ENCODE data around the gene ANKFY1.
"Not testable (repeated sequence)": the region's sequence is repeated elsewhere in the genome, so short reads cannot be mapped to it uniquely, and the experiment has no call there.

The ANKFY1 gene

DNA sequence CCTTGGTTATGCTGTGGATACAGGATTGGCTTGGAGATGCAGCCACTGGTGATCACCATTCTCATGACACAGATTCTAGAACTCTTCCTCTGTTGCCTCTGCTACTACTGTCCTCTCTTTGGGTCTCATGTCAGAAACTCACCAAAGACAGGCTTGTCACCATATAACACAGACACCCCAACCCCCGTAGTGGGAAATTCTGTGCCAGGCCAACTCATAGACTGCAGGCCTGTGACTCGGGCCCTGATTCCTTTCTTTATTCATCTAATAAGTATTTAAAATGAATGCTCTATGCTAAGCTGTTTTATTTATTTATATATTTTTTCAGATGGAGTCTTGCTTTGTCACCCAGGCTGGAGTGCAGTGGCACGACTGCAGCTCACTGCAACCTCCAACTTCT lies 111.3 kb downstream of the ANKFY1 start:
- DNase-seq: no peak

GRCh38 chr17:4150096-4150495 lies 113.7 kb downstream of the ANKFY1 start:
- DNase-seq: no peak

- DNase-seq: no peak
These were observed 115.0 kb downstream of the ANKFY1 start for GRCh38 chr17:4148611-4149308.

DNA sequence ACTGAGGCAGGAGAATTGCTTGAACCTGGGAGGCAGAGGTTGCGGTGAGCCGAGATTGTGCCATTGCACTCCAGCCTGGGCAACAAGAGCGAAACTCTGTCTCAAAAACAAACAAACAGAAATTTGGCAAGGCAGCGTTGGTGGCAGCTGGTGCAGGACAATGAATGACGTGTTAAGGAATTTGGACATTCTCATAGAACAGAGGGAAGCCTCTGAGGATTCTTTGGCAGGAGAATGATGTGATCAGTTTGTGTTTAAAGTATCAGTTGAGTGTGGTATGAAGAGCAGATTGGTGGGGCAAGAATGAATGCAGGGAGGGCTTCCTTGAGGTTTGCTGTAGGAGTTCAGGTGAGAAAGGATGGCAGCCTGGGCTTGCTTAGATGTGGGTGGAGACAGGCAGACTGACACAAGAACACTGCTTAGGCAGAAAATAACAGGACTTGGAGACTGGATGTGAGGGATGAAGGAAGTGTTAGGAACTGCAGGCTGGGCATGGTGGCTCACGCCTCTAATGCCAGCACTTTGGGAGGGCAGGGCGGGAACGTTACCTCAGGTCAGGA lies 115.9 kb downstream of the ANKFY1 start:
- no peak for DNase-seq

- DNase-seq: no peak
These were observed 117.1 kb downstream of the ANKFY1 start for GRCh38 chr17:4146641-4147040.

DNA sequence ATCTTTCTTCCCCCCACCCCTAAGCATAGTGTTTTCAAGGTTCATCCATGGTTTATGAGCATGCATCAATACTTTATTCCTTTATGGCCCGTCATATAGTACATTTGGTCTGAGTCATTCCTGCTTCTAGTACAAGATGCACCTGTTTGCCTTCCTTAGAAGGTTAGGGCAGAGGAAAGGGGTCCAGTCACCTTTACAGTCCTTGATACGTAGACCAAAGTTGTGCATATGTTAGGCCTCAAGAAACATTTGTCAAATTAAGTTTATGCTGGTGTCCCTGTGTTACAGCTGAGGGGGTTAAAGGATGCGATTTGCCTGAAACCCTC lies 119.4 kb downstream of the ANKFY1 start:
- DNase-seq: no peak

DNA sequence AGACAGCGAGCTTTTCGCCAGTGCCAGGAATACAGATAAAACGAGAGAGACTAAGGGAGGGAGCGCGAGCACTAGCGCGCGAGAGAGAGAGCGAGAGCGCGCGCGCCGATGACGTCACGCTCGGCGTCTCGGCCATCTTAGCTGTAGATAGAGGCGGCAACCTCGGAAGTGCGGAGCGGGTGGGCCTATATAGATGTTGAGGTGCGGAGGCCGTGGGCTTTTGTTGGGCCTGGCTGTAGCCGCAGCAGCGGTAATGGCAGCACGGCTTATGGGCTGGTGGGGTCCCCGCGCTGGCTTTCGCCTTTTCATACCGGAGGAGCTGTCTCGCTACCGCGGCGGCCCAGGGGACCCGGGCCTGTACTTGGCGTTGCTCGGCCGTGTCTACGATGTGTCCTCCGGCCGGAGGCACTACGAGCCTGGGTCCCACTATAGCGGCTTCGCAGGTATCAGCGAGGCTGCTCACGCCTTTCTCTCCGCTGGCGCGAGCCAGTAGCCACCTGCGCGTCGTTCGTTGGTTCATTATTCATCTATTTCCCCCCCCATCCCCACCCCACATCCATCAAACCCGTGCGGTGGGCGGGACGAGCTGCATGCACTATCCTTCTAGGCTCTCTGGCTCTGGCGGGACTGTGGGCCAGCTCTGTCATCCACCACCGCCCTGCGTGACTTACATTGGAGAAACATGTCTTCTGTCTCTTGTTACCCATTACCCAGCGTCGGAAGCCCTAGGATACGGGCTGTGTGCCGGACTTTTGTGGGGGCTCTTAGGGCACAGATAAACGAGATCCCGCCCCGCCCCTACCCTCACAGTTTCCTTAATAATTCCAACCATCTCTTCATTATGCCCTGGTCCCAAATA lies 120.0 kb downstream of the ANKFY1 start:
- DNase-seq: peak; percentile 66

DNA sequence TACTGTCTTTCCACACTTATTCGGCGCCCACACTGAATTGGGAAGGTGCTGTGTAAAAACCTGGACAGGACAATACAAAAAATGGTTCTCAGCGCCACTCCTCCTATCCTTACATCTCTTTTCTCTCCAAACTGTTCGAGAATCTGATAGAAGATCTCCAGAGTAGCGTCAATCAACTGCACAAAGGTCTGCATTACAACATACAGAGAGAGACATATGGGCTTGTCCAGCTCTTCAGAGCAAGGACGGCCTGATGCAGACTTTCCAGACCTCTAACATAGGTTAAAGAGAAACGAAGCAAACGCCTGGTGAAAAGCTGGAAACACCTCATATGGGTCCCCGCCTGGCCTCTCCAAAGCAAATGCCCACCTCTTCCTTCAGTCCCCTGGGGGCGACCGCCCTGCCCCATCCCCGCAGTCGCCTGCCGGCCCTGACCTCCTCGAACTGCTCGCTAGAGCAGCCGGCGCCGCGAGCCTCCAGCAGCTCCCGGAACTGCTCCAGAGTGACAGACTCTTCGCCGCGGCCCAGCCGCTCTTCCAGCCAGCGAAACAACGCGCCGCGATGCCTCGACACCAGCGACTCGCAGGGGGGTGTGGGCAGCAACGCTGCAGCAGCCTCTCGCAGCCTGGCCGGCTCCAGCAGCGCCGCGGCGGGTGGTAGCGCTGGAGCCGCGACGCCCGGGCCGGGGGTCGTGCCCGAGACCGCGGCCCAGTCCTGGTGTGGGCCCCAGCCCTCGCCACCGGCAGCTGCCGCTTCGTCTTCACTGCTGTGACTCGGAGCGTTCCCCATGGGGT lies 121.5 kb downstream of the ANKFY1 start:
- DNase-seq: no peak

DNA sequence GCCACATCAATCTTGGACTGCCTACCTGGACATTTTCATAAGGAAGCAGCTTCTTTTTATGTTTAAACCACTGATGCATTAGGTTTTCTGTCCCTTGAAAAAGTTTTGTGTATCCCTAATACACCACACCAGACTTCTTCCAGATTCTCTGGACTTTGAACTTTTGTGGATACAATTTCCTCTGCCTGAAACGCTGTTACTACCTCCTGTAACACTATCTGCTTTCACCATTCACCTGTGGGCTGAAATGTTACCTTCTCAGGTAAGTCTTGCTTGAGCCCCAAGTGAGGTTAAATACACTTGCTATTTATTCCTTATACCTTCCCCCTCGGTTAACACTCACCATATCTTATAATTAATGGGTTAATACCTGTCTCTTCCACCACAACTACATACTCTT lies 123.7 kb downstream of the ANKFY1 start:
- DNase-seq: no peak

DNA sequence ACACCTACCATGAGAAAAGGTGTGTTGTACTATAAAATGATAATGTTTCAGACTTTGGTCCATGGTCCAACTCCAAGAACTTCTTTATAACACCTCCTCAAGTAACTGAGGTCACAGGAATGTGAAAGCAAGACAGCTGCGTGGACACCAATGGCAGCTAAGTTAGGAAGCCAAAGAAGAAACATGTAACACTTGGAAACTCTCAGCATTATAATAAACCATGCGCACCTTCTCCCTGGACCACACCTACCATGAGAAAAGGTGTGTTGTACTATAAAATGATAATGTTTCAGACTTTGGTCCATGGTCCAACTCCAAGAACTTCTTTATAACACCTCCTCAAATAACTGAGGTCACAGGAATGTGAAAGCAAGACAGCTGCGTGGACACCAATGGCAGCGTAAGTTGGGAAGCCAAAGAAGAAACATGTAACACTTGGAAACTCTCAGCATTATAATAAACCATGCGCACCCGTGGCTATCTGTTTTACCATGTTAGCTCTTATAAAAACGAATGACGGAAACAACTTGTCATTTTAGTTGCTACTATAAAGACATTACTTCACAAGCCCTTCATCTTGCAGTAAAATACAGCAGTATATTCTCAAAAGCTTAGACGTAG lies 124.8 kb downstream of the ANKFY1 start:
- DNase-seq: not testable (repeated sequence)

GRCh38 chr17:4136373-4136772 lies 127.4 kb downstream of the ANKFY1 start:
- no peak for DNase-seq

- DNase-seq: no peak
These were observed 128.3 kb downstream of the ANKFY1 start for GRCh38 chr17:4135489-4135888.

GRCh38 chr17:4134721-4135120 lies 129.1 kb downstream of the ANKFY1 start:
- no peak for DNase-seq

- no peak for DNase-seq
These were observed 133.1 kb downstream of the ANKFY1 start for GRCh38 chr17:4130715-4131114.

DNA sequence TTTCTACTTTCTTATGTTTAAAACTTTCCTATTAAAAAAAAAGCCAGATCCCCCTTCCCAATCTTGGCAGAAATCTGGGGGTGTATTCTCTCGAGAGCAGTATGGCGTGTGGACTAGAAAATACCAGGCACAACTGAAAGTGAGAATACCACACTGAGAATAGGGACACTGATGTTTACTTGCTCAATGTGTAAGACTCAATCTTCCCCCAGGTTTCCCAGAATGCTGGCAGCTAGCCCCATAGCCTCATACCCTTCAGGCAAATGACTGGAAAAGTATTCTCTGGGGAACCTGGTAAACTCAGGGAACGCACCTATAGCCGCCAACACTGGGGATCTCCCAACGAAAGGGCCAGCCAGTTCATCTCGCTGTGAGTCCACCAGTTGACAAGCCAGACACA lies 136.2 kb downstream of the ANKFY1 start:
- no peak for DNase-seq

- DNase-seq: no peak
These were observed 138.2 kb downstream of the ANKFY1 start for GRCh38 chr17:4125552-4125951.

DNA sequence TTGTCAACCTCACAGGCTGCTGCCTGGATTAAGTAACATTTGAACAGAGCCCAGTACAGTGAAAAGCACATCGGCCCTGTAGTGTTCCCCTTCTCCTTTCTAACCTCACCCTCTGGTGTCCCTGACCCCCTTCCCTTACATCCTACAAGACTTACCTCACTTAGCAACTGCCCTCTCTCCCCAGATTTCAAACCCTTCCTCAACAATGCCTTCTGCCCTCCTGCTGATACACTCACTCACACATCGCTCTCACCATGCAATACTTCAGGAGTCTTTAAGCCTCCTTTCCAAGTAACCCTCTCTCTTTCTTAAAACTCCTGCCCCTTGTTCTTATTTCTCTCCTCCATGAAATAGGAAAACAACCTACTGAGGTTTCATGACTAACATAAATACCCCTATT lies 138.8 kb downstream of the ANKFY1 start:
- DNase-seq: no peak

DNA sequence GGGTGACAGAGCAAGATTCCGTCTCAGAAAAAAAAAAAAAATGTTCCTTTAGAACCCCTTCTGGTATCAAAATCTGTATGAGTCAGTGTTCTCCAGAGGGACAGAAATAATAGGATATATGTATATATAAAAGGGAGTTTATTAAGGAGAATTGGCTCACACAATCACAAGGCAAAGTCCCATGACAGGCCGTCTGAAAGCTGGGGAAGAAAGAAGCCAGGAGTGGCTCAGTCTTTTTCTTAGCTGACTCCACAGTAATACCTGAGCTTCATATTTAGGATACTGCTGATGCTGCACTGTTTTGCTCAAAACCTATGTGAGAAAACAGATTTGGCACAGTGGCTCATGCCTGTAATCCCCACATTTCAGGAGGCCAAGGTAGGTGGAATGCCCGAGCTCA lies 143.4 kb downstream of the ANKFY1 start:
- DNase-seq: no peak

DNA sequence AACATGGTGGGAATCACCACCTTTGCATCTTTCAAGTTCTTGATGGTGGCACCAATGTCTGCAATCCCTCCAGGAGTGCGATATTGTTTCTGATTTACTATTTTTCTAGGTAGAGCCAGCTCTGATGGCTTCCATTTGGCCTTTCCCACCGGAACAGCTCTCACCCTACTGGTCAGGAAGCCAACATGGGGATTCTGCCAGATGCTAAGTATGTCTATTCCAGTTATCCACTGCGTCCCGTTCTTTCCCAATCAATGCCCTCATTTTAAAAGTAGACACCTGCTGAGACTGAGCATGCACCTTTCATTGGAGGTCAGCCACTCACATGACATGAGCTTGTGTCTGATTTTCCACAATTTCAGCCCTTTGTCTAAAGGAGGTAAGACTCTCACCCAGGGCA lies 144.5 kb downstream of the ANKFY1 start:
- no peak for DNase-seq

DNA sequence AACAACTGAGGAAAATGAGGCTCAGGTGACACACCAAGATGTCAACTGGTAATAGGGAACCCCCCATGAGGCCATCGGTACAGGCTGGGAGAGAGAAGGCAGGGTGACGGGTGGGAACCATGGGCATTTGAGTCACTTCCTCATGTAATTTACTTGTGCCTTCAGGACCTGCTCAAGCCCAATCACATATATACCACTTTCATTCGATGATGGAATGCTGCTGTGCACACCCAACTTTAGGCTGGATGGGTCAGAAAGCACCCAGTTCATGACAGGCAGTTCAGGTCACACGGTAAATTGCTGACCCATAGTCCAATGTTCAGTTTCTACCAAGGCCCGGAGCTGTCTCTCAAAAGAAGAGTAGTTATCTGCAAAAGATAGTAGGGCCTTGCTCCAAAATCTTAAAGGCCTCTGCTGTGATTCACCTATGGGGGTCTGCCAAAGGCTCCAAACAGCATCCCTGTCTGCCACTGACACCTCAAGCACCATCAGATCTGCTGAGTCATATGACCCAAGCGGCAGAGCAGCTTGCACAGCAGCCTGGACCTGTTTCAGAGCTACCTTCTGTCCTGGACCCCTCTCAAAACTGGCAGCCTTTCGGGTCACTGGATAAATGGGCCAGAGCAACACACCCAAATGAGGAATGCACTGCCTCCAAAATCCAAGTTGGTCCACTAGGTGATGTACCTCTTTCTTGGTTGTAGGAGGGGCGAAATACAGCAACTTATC lies 145.6 kb downstream of the ANKFY1 start:
- DNase-seq: no peak

- no peak for DNase-seq
These were observed 147.3 kb downstream of the ANKFY1 start for GRCh38 chr17:4116516-4116915.

Data from DMS 273 treated with DMSO at 0.1 percent for 48 hours (cell line).